ENCODE data around the gene BEGAIN. TPM values are rescaled to one million over a fixed set of nuclear protein-coding genes. Genes with fewer than 3 reads are reported as not detected.

BEGAIN gene
- total RNA-seq, 1 experiment from 2014 or later = not detected

DNA sequence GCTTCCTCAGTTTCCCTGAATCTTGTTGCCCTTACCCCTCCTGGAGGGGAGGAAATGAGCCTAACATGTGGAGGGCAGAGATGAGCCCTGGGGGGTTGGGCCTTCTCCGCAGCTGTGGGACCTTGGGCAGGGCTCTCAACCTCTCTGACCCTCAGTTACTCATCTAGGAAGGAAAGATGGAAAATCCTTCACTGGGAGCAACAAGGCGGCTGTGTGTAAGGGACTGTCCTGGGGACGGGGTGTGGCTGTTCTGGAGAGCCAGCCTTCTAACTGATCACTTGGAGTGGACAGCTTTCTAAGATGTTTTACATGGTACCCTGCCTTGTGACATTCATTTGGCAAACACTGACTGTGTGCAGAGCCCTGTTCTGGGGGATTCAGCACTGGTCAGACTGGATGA is 14.7 kb downstream of the BEGAIN start:
- no peak for DNase-seq
- ChIA-PET POLR2A (ENCODE audit: unreplicated experiment) (no interaction called here), CTCF (no interaction called here)
- H3K4me1 ChIP-seq (replicated peaks; ENCODE audit: insufficient read depth) = no peaks in the 10 kb centered on the region
- no peak overlapping the region for H3K4me3 ChIP-seq
- no peaks in the 10 kb centered on the region for H3K27me3 ChIP-seq (ENCODE audit: insufficient read depth, low read depth)
- H3K79me2 ChIP-seq (ENCODE audit: low read depth) = no peaks in the 10 kb centered on the region
- no peaks in the 10 kb centered on the region for H3K9me2 ChIP-seq (ENCODE audit: insufficient read depth)
- no TSS peak for BruUV-seq (replicated peaks)
- TF ChIP-seq EZH2 (IDR thresholded peaks at IDR 0.05; ENCODE audit: low read depth) = no peak
- TF ChIP-seq, protein P1, sequence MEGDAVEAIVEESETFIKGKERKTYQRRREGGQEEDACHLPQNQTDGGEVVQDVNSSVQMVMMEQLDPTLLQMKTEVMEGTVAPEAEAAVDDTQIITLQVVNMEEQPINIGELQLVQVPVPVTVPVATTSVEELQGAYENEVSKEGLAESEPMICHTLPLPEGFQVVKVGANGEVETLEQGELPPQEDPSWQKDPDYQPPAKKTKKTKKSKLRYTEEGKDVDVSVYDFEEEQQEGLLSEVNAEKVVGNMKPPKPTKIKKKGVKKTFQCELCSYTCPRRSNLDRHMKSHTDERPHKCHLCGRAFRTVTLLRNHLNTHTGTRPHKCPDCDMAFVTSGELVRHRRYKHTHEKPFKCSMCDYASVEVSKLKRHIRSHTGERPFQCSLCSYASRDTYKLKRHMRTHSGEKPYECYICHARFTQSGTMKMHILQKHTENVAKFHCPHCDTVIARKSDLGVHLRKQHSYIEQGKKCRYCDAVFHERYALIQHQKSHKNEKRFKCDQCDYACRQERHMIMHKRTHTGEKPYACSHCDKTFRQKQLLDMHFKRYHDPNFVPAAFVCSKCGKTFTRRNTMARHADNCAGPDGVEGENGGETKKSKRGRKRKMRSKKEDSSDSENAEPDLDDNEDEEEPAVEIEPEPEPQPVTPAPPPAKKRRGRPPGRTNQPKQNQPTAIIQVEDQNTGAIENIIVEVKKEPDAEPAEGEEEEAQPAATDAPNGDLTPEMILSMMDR (conservative IDR thresholded peaks at IDR 0.05) = no peak
- no peaks in the 10 kb centered on the region for H3K36me3 ChIP-seq (ENCODE audit: low read depth)
- intact Hi-C loops (cut with micrococcal nuclease; ENCODE audit: unreplicated experiment) = no loop called here
- no peaks in the 10 kb centered on the region for H4K20me1 ChIP-seq (ENCODE audit: insufficient read depth)
- H3F3A ChIP-seq (ENCODE audit: insufficient read depth, low read depth) = no peaks in the 10 kb centered on the region
- H3K4me2 ChIP-seq = no peak overlapping the region
- H2AFZ ChIP-seq = no peak overlapping the region
- no peaks in the 10 kb centered on the region for H3K9me3 ChIP-seq (ENCODE audit: insufficient read depth, low read depth)
- no peak overlapping the region for H3K27ac ChIP-seq

DNA sequence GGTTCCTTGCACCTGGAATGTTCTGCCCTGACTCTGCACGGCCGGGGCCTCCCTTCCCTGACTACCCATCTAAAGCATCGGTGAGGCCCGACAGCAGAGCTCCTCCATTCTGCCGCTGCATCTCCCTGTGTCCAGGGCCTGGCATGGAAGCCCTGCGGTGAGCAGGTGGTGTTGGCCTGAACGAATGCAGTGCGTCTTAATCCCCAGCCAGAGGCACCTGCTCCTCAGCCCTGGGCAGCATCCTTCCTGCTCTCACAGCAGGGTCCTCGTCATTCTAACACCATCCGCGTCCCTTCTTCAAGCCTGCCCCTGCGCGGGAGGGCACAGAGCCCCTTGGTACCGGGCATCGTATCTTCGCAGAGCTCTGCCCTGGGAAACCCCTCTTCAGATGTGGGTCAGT is 15.4 kb downstream of the BEGAIN start:
- no peaks in the 10 kb centered on the region for H3K36me3 ChIP-seq (ENCODE audit: low read depth)
- H3K27ac ChIP-seq = no peak overlapping the region
- intact Hi-C loops (cut with micrococcal nuclease; ENCODE audit: unreplicated experiment) = no loop called here
- no peak overlapping the region for H3K4me2 ChIP-seq
- ChIA-PET CTCF (no interaction called here), POLR2A (ENCODE audit: unreplicated experiment) (no interaction called here)
- TF ChIP-seq, protein P1 (conservative IDR thresholded peaks at IDR 0.05) = no peak
- no peak for TF ChIP-seq EZH2 (IDR thresholded peaks at IDR 0.05; ENCODE audit: low read depth)
- H3K9me3 ChIP-seq (ENCODE audit: insufficient read depth, low read depth) = no peaks in the 10 kb centered on the region
- H3F3A ChIP-seq (ENCODE audit: insufficient read depth, low read depth) = no peaks in the 10 kb centered on the region
- H3K27me3 ChIP-seq (ENCODE audit: insufficient read depth, low read depth) = no peaks in the 10 kb centered on the region
- H3K4me3 ChIP-seq = no peak overlapping the region
- no peak for DNase-seq
- no TSS peak for BruUV-seq (replicated peaks)
- H4K20me1 ChIP-seq (ENCODE audit: insufficient read depth) = no peaks in the 10 kb centered on the region
- H2AFZ ChIP-seq = no peak overlapping the region
- H3K4me1 ChIP-seq (replicated peaks; ENCODE audit: insufficient read depth) = no peaks in the 10 kb centered on the region
- H3K9me2 ChIP-seq (ENCODE audit: insufficient read depth) = no peaks in the 10 kb centered on the region
- H3K79me2 ChIP-seq (ENCODE audit: low read depth) = no peaks in the 10 kb centered on the region

DNA sequence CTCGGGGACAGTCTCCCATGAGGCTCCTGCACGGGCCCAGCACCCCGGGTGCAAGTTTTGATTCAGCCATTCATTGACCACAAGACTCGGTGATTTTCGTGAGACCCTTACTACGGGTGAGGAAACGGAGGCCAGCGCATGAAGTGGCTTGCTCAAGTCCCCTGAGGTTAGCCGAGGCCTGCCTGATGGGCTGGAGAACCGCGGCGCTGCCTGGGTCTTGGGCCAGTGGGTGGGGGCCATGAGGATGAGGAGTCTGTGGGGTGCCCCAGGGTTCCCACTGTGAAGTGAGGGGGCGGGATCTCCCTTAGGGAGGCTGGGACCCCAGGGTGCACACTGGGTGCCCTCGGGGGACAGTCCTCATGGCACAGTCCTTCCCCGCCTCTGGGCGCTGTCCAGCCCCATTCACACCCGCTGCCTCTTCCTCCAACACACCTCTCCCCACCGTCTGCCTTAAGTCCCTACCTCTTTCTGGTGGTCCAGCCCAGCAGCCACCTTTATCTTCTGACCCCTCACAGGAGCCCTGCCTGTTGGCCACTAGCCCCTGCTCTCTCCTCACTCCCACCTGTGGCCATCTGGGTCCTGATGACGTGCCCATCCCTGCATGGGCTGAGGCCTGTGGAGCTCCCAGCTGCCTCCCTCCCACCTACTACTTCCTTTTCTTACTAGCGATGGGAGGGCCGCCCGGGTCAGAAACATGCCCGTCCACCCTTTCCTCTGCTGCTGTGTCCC is 16.3 kb downstream of the BEGAIN start:
- no peak overlapping the region for H3K27ac ChIP-seq
- no peaks in the 10 kb centered on the region for H4K20me1 ChIP-seq (ENCODE audit: insufficient read depth)
- H3K79me2 ChIP-seq (ENCODE audit: low read depth) = no peaks in the 10 kb centered on the region
- POLR2A ChIA-PET (ENCODE audit: unreplicated experiment) = no interaction called here
- TF ChIP-seq EZH2 (IDR thresholded peaks at IDR 0.05; ENCODE audit: low read depth) = no peak
- TF ChIP-seq, protein P1 (conservative IDR thresholded peaks at IDR 0.05) = no peak
- H3K36me3 ChIP-seq (ENCODE audit: low read depth) = no peaks in the 10 kb centered on the region
- no peak for DNase-seq
- H3K4me1 ChIP-seq (replicated peaks; ENCODE audit: insufficient read depth) = no peaks in the 10 kb centered on the region
- H3K27me3 ChIP-seq (ENCODE audit: insufficient read depth, low read depth) = no peaks in the 10 kb centered on the region
- no peaks in the 10 kb centered on the region for H3F3A ChIP-seq (ENCODE audit: insufficient read depth, low read depth)
- no peak overlapping the region for H3K4me3 ChIP-seq
- no peak overlapping the region for H2AFZ ChIP-seq
- CTCF ChIA-PET = no interaction called here
- no peak overlapping the region for H3K4me2 ChIP-seq
- no peaks in the 10 kb centered on the region for H3K9me3 ChIP-seq (ENCODE audit: insufficient read depth, low read depth)
- H3K9me2 ChIP-seq (ENCODE audit: insufficient read depth) = no peaks in the 10 kb centered on the region
- BruUV-seq (replicated peaks) = no TSS peak
- intact Hi-C loops (cut with micrococcal nuclease; ENCODE audit: unreplicated experiment) = no loop called here
